ENCODE measurements around the gene USH2A.

USH2A gene

DNA sequence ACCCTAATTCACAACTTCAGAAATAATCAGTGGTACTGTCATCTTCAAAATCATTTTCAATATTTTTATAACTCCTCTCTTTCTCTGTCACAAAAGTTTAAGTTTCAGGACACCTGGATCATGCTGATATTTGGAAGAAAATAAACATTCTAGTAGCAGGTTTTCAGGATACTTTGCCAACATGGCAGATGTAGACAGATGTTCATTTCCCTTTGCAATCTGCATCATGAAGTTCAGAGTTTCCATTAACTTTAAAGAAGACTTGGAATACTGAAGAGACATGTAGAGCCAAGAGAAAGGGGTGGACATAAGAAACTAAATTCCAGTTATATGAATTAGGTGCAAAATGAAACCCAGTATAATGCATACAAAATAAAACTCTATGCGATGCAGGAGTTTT is 218.1 kb downstream of the USH2A start:
- DNase-seq (no peak), ATAC-seq (ENCODE audit: insufficient read depth, low read depth) (no peak)
- Histone ChIP-seq H3K27ac (ENCODE audit: low read length) (no peak overlapping the region), H3K9me3 (ENCODE audit: insufficient read depth, low read length, severe bottlenecking) (no peaks in the 10 kb centered on the region), H3K4me1 (ENCODE audit: insufficient read depth, low read length) (no peaks in the 10 kb centered on the region), H2AFZ (ENCODE audit: low read depth, low read length) (no peak overlapping the region), H4K20me1 (ENCODE audit: insufficient read depth, low read length) (no peaks in the 10 kb centered on the region), H3K27me3 (ENCODE audit: insufficient read depth, low read length, poor library complexity) (no peaks in the 10 kb centered on the region), H3K4me2 (ENCODE audit: insufficient read depth, low read length) (no peak overlapping the region), H3K36me3 (ENCODE audit: insufficient read depth, low read length) (no peaks in the 10 kb centered on the region), H3K79me2 (ENCODE audit: insufficient read depth, low read length) (no peaks in the 10 kb centered on the region), H3K4me3 (ENCODE audit: low read depth in 1 of 2, low read length in 2 of 2) (no peak overlapping the region), H3K9ac (ENCODE audit: low read depth, low read length) (no peak overlapping the region)
- TF ChIP-seq EZH2 (IDR thresholded peaks at IDR 0.05; ENCODE audit: borderline replicate concordance, low read depth, low read length, severe bottlenecking) = no peak
- TF ChIP-seq, protein P1, sequence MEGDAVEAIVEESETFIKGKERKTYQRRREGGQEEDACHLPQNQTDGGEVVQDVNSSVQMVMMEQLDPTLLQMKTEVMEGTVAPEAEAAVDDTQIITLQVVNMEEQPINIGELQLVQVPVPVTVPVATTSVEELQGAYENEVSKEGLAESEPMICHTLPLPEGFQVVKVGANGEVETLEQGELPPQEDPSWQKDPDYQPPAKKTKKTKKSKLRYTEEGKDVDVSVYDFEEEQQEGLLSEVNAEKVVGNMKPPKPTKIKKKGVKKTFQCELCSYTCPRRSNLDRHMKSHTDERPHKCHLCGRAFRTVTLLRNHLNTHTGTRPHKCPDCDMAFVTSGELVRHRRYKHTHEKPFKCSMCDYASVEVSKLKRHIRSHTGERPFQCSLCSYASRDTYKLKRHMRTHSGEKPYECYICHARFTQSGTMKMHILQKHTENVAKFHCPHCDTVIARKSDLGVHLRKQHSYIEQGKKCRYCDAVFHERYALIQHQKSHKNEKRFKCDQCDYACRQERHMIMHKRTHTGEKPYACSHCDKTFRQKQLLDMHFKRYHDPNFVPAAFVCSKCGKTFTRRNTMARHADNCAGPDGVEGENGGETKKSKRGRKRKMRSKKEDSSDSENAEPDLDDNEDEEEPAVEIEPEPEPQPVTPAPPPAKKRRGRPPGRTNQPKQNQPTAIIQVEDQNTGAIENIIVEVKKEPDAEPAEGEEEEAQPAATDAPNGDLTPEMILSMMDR (IDR thresholded peaks at IDR 0.05; ENCODE audit: borderline replicate concordance, extremely low read depth, low read length, poor library complexity, severe bottlenecking) = no peak

DNA sequence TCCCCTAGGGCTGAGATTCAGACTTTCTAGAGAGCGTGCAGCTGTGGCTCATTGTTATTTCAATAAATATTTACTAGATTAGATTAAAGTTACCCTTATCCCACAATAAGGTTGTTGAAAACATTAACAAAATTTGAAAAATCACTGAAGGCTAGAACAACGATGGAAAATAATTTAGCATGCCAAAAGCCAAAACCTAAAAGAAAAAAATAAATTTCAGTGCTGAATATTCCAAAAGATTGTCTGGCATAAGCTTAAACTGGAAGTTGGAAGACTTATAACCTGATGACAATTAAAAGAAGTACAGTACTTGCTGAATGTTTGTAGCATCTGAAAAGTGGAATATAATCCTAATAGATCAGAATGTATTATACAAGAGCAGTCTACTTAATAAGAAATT is 221.3 kb downstream of the USH2A start:
- Histone ChIP-seq H3K4me2 (ENCODE audit: insufficient read depth, low read length) (no peak overlapping the region), H3K27me3 (ENCODE audit: insufficient read depth, low read length, poor library complexity) (no peaks in the 10 kb centered on the region), H3K4me3 (ENCODE audit: low read depth in 1 of 2, low read length in 2 of 2) (no peak overlapping the region), H3K9ac (ENCODE audit: low read depth, low read length) (no peak overlapping the region), H3K79me2 (ENCODE audit: insufficient read depth, low read length) (no peaks in the 10 kb centered on the region), H3K4me1 (ENCODE audit: insufficient read depth, low read length) (no peaks in the 10 kb centered on the region), H2AFZ (ENCODE audit: low read depth, low read length) (no peak overlapping the region), H3K9me3 (ENCODE audit: insufficient read depth, low read length, severe bottlenecking) (no peaks in the 10 kb centered on the region), H3K36me3 (ENCODE audit: insufficient read depth, low read length) (no peaks in the 10 kb centered on the region), H3K27ac (ENCODE audit: low read length) (no peak overlapping the region), H4K20me1 (ENCODE audit: insufficient read depth, low read length) (no peaks in the 10 kb centered on the region)
- TF ChIP-seq EZH2 (IDR thresholded peaks at IDR 0.05; ENCODE audit: borderline replicate concordance, low read depth, low read length, severe bottlenecking) = no peak
- TF ChIP-seq, protein P1 (IDR thresholded peaks at IDR 0.05; ENCODE audit: borderline replicate concordance, extremely low read depth, low read length, poor library complexity, severe bottlenecking) = no peak
- DNase-seq (no peak), ATAC-seq (ENCODE audit: insufficient read depth, low read depth) (no peak)

DNA sequence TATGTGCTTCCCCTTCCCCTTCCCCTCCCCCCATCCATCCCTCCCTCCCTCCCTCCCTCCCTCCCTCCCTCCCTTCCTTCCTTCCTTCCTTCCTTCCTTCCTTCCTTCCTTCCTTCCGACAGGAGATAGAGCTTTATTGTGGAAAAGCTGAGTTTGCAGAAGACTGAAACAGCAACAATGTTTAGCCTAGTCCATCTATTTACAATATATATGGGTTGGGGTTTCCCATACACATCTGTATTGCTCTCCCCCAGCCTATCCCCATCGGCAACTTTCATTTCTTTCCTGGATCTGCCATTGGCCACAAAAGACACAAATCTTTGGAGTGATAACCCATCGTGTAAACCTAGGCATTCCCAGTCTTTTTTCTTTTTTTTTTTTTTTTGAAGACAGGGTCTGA is 222.3 kb downstream of the USH2A start:
- H3K9ac ChIP-seq (ENCODE audit: low read depth, low read length) = no peak overlapping the region
- H3K27me3 ChIP-seq (ENCODE audit: insufficient read depth, low read length, poor library complexity) = no peaks in the 10 kb centered on the region
- ATAC-seq (ENCODE audit: insufficient read depth, low read depth) (no peak), DNase-seq (no peak)
- no peak overlapping the region for H3K4me3 ChIP-seq (ENCODE audit: low read depth in 1 of 2, low read length in 2 of 2)
- no peaks in the 10 kb centered on the region for H3K79me2 ChIP-seq (ENCODE audit: insufficient read depth, low read length)
- no peak overlapping the region for H3K27ac ChIP-seq (ENCODE audit: low read length)
- no peaks in the 10 kb centered on the region for H4K20me1 ChIP-seq (ENCODE audit: insufficient read depth, low read length)
- TF ChIP-seq, protein P1 (IDR thresholded peaks at IDR 0.05; ENCODE audit: borderline replicate concordance, extremely low read depth, low read length, poor library complexity, severe bottlenecking) = no peak
- no peak for TF ChIP-seq EZH2 (IDR thresholded peaks at IDR 0.05; ENCODE audit: borderline replicate concordance, low read depth, low read length, severe bottlenecking)
- H3K36me3 ChIP-seq (ENCODE audit: insufficient read depth, low read length) = no peaks in the 10 kb centered on the region
- no peak overlapping the region for H3K4me2 ChIP-seq (ENCODE audit: insufficient read depth, low read length)
- no peak overlapping the region for H2AFZ ChIP-seq (ENCODE audit: low read depth, low read length)
- H3K4me1 ChIP-seq (ENCODE audit: insufficient read depth, low read length) = no peaks in the 10 kb centered on the region
- no peaks in the 10 kb centered on the region for H3K9me3 ChIP-seq (ENCODE audit: insufficient read depth, low read length, severe bottlenecking)

DNA sequence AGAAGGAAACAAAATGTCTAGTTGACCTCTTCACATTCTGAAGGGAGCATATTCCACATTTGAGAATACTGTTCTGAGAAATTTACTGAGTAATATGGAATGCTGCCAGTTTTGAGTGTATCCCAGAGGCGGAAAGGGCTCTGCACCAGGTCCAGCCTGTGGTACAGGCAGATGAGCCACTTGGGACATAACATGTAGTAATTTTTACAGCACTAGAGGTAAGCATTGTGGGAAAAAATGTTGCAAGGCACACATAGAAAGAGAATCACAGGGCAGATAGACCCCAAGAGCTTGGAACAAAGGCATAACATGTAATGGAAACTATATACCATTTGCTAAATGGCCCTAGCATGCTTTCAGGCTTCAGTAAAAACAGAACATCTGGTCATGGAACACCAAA is 228.5 kb downstream of the USH2A start:
- peaks cover 1% of the 10 kb centered on the region for H3K9me3 ChIP-seq (ENCODE audit: insufficient read depth, low read length, severe bottlenecking)
- no peaks in the 10 kb centered on the region for H3K79me2 ChIP-seq (ENCODE audit: insufficient read depth, low read length)
- H3K4me1 ChIP-seq (ENCODE audit: insufficient read depth, low read length) = no peaks in the 10 kb centered on the region
- H3K27ac ChIP-seq (ENCODE audit: low read length) = no peak overlapping the region
- DNase-seq = no peak
- H3K4me3 ChIP-seq (ENCODE audit: low read depth in 1 of 2, low read length in 2 of 2) = no peak overlapping the region
- ATAC-seq (ENCODE audit: insufficient read depth, low read depth) = no peak
- H3K4me2 ChIP-seq (ENCODE audit: insufficient read depth, low read length) = no peak overlapping the region
- H3K36me3 ChIP-seq (ENCODE audit: insufficient read depth, low read length) = no peaks in the 10 kb centered on the region
- H2AFZ ChIP-seq (ENCODE audit: low read depth, low read length) = no peak overlapping the region
- TF ChIP-seq, protein P1 (IDR thresholded peaks at IDR 0.05; ENCODE audit: borderline replicate concordance, extremely low read depth, low read length, poor library complexity, severe bottlenecking) = no peak
- TF ChIP-seq EZH2 (IDR thresholded peaks at IDR 0.05; ENCODE audit: borderline replicate concordance, low read depth, low read length, severe bottlenecking) = no peak
- no peak overlapping the region for H3K9ac ChIP-seq (ENCODE audit: low read depth, low read length)
- H4K20me1 ChIP-seq (ENCODE audit: insufficient read depth, low read length) = no peaks in the 10 kb centered on the region
- H3K27me3 ChIP-seq (ENCODE audit: insufficient read depth, low read length, poor library complexity) = no peaks in the 10 kb centered on the region

All from DND-41 (cell line).